Activated CD8-positive, alpha-beta memory T cell treated with anti-CD3 and anti-CD28 coated beads for 36 hours (primary cell): ENCODE results near the gene MLEC. TPM values are rescaled to one million over a fixed set of nuclear protein-coding genes. Genes with fewer than 3 reads are reported as not detected.

Experiments
- CTCF ChIA-PET: fragments of 350-600 bp; sonication (Branson Sonifier 250); formaldehyde crosslinking; loops from one replicate; lab custom pipeline; 2021; ENCODE audit warnings: antibody characterized with exemption; lab: Charles Lee
- POLR2A ChIA-PET: fragments of 350-600 bp; sonication (Branson Sonifier 250); formaldehyde crosslinking; loops from one replicate; lab custom pipeline; 2021; ENCODE audit warnings: antibody characterized with exemption; lab: Charles Lee
- total RNA-seq, 2 experiments: library from RNA; stranded (reverse); gene quantifications; one replicate each; pipeline ENCODE4 v1.2.3, GENCODE V29; 2021

The MLEC gene
- total RNA-seq, 2 experiments from 2014 or later, result 128 to 132 TPM

DNA sequence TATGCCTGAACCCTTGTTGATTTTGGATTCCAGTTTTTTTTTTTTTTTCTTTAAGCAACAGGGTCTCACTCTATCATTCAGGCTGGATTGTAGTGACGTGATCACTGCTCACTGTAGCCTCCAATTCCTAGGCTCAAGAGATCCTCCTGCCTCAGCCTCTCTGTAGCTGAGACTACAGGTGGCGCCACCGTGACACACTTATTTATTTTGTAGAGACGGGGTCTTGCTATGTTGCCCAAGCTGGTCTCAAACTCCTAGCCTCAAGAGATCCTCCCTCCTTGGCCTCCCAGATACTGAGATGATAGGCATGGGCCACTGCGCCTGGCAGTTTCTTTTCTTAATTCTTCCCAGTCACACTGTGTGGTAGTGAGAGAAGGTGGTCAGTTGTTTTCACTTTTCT lies 63.9 kb downstream of the MLEC start:
- POLR2A ChIA-PET, result no interaction called here
- CTCF ChIA-PET, result interaction anchor here (0.7 kb wide), 2 partner anchors 85 to 468 kb away, joined by 3 read pairs; no protein-coding TSS in a partner anchor

DNA sequence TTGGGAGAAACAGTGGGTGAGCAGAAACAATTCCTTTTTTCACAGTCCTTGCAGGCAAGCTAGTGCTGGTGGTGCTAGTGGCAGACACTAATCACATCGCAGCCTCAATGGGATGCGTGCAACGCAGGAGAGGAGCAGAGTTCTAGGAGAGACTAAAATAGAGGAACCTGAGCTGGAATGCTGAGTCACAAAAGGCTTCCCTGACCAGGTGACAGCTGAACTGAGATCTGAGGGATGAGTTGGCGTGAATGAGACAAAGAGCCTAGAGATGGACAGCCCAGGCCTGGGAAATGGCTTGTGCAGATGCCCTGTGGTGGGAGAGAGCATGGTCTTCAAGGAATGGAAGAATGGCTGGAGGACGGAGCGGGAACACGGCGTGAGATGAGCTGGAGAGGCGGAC lies 64.4 kb downstream of the MLEC start:
- ChIA-PET POLR2A (no interaction called here), CTCF (interaction anchor here (0.7 kb wide), 2 partner anchors 329 to 467 kb away, joined by 3 read pairs; no protein-coding TSS in a partner anchor)

Other genes starting within 250 kb of the MLEC start
- gene COX6A1, start 249.0 kb upstream of the MLEC start, total RNA-seq, result 100 to 1,000 TPM; 494 TPM
- gene TRIAP1, start 240.8 kb upstream of the MLEC start, total RNA-seq, result 10 to 100 TPM; 68.2 to 69.1 TPM
- gene GATC, start 240.7 kb upstream of the MLEC start, total RNA-seq, result 10 to 100 TPM; 30.8 to 32.1 TPM
- 100 to 1,000 TPM; 275 to 281 TPM for gene SRSF9, start 217.4 kb upstream of the MLEC start, total RNA-seq
- gene DYNLL1, start 191.0 kb upstream of the MLEC start, total RNA-seq, result 100 to 1,000 TPM; 269 to 277 TPM
- gene COQ5, start 158.0 kb upstream of the MLEC start, total RNA-seq, result 10 to 100 TPM; 33.7 to 36.0 TPM
- 100 to 1,000 TPM; 165 to 168 TPM for gene RNF10, start 152.8 kb upstream of the MLEC start, total RNA-seq
- 10 to 100 TPM; 75.4 to 75.6 TPM for gene POP5, start 105.7 kb upstream of the MLEC start, total RNA-seq
- under 1 TPM; 0.17 to 0.31 TPM for gene CABP1, start 46.5 kb upstream of the MLEC start, total RNA-seq
- 10 to 100 TPM; 26.2 to 29.8 TPM for gene UNC119B, start 23.3 kb downstream of the MLEC start, total RNA-seq
- gene ACADS, start 38.7 kb downstream of the MLEC start, total RNA-seq, result 10 to 100 TPM; 11.8 to 12.6 TPM
- 10 to 100 TPM; 30.6 to 31.0 TPM for gene SPPL3, start 217.2 kb downstream of the MLEC start, total RNA-seq